Left ventricle myocardium inferior (tissue), 1 donor: ENCODE data around the gene RHOBTB1. TPM values are rescaled to one million over a fixed set of nuclear protein-coding genes. Genes with fewer than 3 reads are reported as not detected.
A peak's percentile ranks its signal among the peaks of the same experiment; 100 is the strongest.

Experiments
- DNase-seq: peaks from one replicate; pipeline ENCODE4 v3.0.0-alpha.2; 2020
- H3K27ac ChIP-seq: fragments of 200-600 bp; replicated peaks from 2 replicates; pipeline ENCODE4 v1.8.0; 2021
- H3K27me3 ChIP-seq: fragments of 200-600 bp; 2 replicates; pipeline ENCODE4 v1.8.0; 2021; ENCODE audit warnings: low read depth
- H3K36me3 ChIP-seq: fragments of 200-600 bp; 2 replicates; pipeline ENCODE4 v1.8.0; 2021
- H3K4me1 ChIP-seq: fragments of 200-600 bp; 2 replicates; pipeline ENCODE4 v1.8.0; 2021
- H3K4me3 ChIP-seq: fragments of 200-600 bp; 2 replicates; pipeline ENCODE4 v1.8.0; 2021; ENCODE audit warnings: mild to moderate bottlenecking, moderate library complexity
- H3K9me3 ChIP-seq: fragments of 200-600 bp; replicated peaks from 2 replicates; pipeline ENCODE4 v1.8.0; 2021
- CTCF ChIP-seq: fragments of 200-600 bp; IDR thresholded peaks from 2 replicates; pipeline ENCODE4 v1.8.0; 2021; ENCODE audit warnings: antibody characterized with exemption, mild to moderate bottlenecking, borderline replicate concordance
- intact Hi-C: fragments of 100-400 bp; cut with micrococcal nuclease; formaldehyde crosslinking; loops from one replicate; pipeline ENCODE4 v1.11.0; 2022
- long read RNA-seq: library from polyadenylated mRNA; unstranded; transcript quantifications from one replicate; pipeline ENCODE4 v2.0.0, GENCODE V29; 2021
- total RNA-seq: library from RNA; stranded (reverse); fragmentation: NEBNext Ultra II Directional; extraction: Animal tissue kit (Norgen Biotek cat#: 25700); gene quantifications from one replicate; pipeline ENCODE4 v1.2.1, GENCODE V29; 2021
- donor health status: DM: no; HTN: yes; CAD: no; lungs with severe emphysema.

The RHOBTB1 gene
- total RNA-seq, result 16.6 TPM
- long read RNA-seq, full-length matches to known transcripts, result 19 of 41 reads
- long read RNA-seq, partial matches to known transcripts, result 11 of 41 reads
- long read RNA-seq, other reads (novel, unspliced or antisense), result 11 of 41 reads

- H3K27me3 ChIP-seq, result no peaks in the 10 kb centered on the region
- intact Hi-C loops, result loop anchor here (10.0 kb wide), 1 partner anchor 1001 kb away; no protein-coding TSS in a partner anchor
- H3K9me3 ChIP-seq, result no peaks in the 10 kb centered on the region
- H3K4me3 ChIP-seq, result peak within 1 kb of the TSS; percentile 94
- peak; percentile 81 for DNase-seq
- TF ChIP-seq CTCF, result no peak
- peaks cover 53% of the 10 kb centered on the region for H3K4me1 ChIP-seq
- peak within 1 kb of the TSS; percentile 99 for H3K27ac ChIP-seq
- H3K36me3 ChIP-seq, result no peaks in the 10 kb centered on the region
Observed at GRCh38 chr10:60944058-60944909, at the start of gene RHOBTB1. Gene RHOBTB1, minus strand, starts transcription at chr10:60944185. Its CDS starts 32,643 bp downstream, at chr10:60911542.

- Histone ChIP-seq H3K4me1 (no peaks in the 10 kb centered on the region), H3K9me3 (no peaks in the 10 kb centered on the region), H3K4me3 (no peak overlapping the region), H3K27me3 (no peaks in the 10 kb centered on the region), H3K36me3 (no peaks in the 10 kb centered on the region), H3K27ac (no peak overlapping the region)
- TF ChIP-seq CTCF, result no peak
- DNase-seq, result no peak
- intact Hi-C loops, result no loop called here
Observed at GRCh38 chr10:60992636-60993035, 48.7 kb upstream of the RHOBTB1 start.

GRCh38 chr10:60990663-60991062 lies 46.7 kb upstream of the RHOBTB1 start:
- TF ChIP-seq CTCF, result no peak
- DNase-seq, result no peak
- Histone ChIP-seq H3K27me3 (no peaks in the 10 kb centered on the region), H3K4me1 (no peaks in the 10 kb centered on the region), H3K4me3 (no peak overlapping the region), H3K9me3 (no peaks in the 10 kb centered on the region), H3K36me3 (no peaks in the 10 kb centered on the region), H3K27ac (no peak overlapping the region)
- intact Hi-C loops, result no loop called here

- no peak overlapping the region for H3K4me3 ChIP-seq
- no peaks in the 10 kb centered on the region for H3K9me3 ChIP-seq
- no peak for TF ChIP-seq CTCF
- no peaks in the 10 kb centered on the region for H3K27me3 ChIP-seq
- no peak for DNase-seq
- no peaks in the 10 kb centered on the region for H3K4me1 ChIP-seq
- intact Hi-C loops, result no loop called here
- no peaks in the 10 kb centered on the region for H3K36me3 ChIP-seq
- H3K27ac ChIP-seq, result no peak overlapping the region
Observed at GRCh38 chr10:60989400-60989876, 45.5 kb upstream of the RHOBTB1 start.

- no peak for DNase-seq
- Histone ChIP-seq H3K36me3 (no peaks in the 10 kb centered on the region), H3K27me3 (no peaks in the 10 kb centered on the region), H3K9me3 (no peaks in the 10 kb centered on the region), H3K27ac (no peak overlapping the region), H3K4me3 (no peak overlapping the region), H3K4me1 (no peaks in the 10 kb centered on the region)
- TF ChIP-seq CTCF, result no peak
- intact Hi-C loops, result no loop called here
Observed at GRCh38 chr10:60986791-60987190, 42.8 kb upstream of the RHOBTB1 start.
